NCI-H187 (cell line): ENCODE results near the gene TMEM225B.
A peak's percentile ranks its signal among the peaks of the same experiment; 100 is the strongest.
"Not testable (repeated sequence)": the region's sequence is repeated elsewhere in the genome, so short reads cannot be mapped to it uniquely, and the experiment has no call there.

Experiments used
- DNase-seq, 2 experiments: peaks; one replicate each; lab custom pipeline; 2025; lab: John Stamatoyannopoulos, UW

The TMEM225B gene, protein sequence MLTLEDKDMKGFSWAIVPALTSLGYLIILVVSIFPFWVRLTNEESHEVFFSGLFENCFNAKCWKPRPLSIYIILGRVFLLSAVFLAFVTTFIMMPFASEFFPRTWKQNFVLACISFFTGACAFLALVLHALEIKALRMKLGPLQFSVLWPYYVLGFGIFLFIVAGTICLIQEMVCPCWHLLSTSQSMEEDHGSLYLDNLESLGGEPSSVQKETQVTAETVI

DNA sequence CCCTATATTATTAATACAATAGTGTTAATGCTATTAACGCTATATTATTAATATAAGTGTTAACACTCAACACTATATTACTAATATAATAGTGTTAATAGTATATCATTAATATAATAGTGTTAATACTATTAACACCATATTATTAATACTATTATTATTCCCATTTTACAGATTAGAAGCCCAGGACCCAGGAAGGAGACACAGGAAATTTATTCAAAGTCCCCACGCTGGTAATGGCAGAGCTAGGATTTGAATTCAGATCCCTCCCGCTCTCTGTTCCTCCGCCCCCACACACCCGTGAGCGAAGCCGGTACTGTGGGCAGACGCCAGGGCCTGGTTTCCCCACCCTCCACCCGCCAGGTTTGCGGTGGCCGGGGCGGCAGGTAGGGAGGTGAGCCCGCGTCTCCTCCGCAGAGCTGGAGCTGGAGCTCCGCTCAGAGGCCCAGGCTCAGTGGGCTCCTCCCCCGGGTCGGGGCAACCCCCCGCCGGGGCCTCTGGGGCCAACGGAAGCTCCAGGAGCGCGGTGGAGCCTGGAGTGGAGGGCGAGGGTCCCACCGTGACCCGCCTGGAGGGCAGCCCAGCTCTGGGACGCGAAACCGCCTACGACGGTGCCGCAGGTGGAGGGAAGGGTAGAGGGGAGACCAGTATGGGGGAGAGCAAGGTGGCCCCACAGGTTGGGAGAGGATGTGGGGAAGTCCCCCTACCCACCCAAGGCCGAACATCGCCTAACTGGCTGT, at the start of gene TMEM225B:
TMEM225B (plus strand) TSS at position 506 of the 740 bp plus-strand sequence. CDS start 6,122 bp downstream, outside the sequence.
- DNase-seq: no peak

DNA sequence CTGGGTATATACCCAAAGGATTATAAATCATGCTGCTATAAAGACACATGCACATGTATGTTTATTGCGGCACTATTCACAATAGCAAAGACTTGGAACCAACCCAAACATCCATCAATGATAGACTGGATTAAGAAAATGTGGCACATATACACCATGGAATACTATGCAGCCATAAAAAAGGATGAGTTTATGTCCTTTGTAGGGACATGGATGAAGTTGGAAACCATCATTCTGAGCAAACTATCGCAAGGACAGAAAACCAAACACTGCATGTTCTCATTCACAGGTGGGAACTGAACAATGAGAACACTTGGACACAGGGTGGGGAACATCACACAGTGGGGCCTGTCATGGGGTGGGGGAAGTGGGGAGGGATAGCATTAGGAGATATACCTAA, 48.5 kb upstream of the TMEM225B start:
- DNase-seq: not testable (repeated sequence)

DNA sequence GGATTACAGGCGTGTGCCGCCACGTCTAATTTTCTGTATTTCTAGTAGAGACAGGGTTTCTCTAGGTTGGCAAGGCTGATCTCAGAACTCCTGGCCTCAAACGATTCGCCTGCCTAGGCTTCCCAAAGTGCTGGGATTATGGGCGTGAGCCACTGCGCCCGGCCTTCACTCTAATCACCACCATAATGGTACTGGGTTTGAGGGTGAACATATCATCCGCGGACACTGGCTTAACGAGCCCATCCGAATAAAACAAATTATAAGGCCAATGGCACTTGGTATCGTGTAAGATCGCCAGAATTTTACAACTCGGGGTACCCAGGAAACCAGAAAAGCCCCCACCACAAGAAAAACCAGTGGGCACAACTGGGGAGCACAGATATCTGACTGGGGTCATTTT, 46.7 kb upstream of the TMEM225B start:
- no peak for DNase-seq

DNA sequence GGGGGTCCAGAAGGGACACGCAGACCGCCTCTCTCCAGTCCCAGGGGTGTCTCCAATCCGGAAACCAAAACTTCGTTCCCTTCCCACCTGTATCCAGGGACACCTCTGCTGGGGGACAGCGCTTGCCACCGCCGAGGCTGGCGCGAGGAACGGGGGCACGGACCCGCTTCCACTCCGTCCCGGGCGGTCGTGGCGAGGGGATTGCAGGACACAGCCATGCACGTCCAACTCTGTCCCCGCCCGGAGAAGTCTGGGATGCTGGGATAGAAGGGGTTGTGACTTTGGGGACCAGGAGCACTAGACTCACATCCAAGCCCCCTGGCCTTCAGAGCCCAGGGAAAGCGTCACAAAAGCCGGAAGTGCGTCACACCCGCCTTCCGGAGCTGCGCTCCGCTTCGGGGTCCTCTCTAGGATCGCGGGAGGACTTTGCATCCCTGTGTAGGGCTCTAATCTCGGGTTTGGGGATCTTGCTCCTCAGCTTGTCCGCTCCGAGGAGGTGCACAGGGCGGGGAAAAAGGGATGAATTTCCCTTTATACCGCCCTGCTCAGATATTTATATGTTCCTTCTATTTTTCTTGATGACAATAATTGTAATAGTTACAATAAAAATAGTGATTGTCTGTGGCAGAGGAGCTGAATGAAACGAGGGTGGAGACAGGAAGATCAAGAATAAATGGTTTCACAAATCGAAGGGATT, 46.2 kb upstream of the TMEM225B start, which contains the start of gene FAM200A:
FAM200A (minus strand) TSS at position 348 of the 697 bp plus-strand sequence. CDS start 3,707 bp downstream, outside the sequence.
- peak; percentile 79 to 81 for DNase-seq

DNA sequence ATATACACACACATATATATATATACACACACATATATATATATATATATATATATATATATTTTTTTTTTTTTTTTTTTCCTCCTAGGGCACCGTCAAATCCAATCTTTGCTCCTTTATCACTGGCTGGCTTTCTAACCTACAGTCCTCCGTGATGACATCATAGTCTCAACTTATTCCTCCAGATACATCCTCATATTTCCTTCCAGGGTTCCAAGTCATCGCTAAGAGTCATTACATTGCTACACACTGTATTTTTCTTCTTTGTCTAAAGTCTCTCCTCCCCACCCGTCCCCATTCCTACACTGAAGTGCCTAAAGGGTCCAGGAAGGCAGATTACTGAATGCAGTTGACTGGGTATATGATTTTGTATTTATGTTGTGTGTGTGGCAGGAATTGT, 45.0 kb upstream of the TMEM225B start:
- DNase-seq: no peak

DNA sequence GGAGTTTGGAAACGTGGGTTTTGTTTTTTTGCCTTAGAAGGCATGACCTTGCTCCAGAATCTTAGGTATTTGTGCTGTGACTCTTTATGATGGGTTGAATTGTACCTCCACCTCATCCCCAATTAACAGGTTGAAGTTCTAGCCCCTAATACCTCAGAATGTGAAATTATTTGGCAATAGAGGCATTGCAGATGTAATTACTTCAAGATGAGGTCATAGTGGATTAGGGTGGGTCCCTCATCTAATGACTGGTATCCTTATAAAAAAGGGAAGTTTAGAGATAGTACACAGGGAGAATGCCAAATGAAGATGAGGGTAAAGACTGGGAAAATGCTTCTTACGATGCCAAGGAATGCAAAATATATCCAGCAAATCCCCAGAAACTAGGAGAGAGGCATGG, 43.1 kb upstream of the TMEM225B start:
- no peak for DNase-seq

DNA sequence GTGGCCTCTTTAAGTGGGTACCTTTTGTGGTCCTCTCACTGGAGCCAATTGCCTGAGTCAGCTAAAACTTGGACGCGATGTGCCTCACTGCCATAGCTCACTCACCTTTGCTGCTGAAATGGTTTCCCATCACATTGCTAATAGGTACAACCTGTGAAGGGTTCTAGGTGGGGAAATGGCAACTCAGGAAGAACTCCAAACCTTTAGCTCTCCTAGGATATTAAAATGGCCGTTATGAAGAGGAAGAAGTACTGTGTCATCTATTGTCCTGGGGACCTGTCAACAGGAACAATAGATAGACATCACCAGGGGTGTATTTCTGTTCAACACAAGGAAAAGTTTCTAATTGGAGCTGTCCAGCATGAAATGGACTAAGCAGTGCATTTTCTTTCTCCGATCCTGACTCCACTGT, 40.9 kb upstream of the TMEM225B start:
- no peak for DNase-seq

DNA sequence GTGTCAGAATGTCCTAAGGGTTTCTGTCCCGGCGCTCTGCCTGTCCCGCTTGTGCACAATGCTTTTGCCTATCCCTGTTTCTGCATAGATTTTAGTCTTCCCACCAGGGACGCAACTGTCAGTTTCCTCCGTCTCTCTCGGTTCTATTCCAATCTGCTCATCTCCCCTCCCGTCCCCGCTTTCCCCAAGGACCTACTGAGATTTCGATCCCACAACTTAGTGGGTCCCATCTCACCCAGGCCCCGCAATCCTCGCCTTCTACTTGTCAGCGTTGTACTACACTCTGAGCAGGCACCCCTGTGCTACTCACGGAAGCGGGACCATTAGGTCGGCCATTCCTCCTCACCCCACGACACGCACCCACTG, 40.1 kb upstream of the TMEM225B start:
- DNase-seq: no peak

DNA sequence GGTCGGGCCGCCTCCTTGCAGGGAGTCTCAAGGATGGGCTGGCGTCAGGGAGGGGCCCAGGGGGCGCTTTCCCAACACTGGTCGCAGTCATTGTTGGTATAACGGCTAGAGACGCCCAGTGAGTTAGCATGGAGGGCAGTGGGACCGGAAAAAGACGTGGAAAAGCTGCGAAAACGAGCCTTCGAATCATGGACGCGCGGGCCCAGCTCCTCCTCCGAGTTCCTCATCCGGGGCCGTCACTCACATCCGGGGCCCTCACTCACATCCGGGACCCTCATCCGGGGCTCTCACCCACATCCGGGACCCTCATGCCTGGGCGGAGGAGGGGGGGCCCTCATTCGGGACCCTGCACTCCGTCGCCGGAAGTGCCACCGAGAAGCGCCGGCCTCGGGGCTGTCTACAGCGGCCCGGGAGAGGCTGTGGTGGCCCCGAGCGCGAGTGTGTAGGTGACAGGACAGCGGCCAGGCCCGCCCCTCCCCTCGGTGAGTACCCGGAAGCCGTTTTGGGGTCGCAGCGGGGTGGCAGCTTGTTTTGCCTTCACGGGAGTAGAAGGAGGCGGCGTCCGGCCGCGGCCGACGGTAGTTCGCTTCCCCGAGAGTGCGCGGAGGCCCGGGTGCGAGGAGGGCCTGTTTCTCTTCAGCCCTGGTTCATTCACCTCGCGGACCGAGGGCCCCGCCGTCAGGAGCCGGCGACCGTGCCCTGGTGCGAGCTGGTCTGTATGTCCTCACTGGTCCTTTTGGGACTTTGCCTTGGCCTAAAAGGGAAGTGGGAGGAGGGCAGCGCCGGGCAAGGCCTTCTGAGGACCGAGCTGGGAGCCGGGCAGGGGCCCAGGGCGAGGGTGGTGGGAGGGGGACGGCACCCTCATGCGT, 39.5 kb upstream of the TMEM225B start, which contains the start of gene ZNF655:
ZNF655 (plus strand) TSS at position 337 of the 869 bp plus-strand sequence. CDS start 1,918 bp downstream, outside the sequence.
- DNase-seq: peak; percentile 81 to 93

DNA sequence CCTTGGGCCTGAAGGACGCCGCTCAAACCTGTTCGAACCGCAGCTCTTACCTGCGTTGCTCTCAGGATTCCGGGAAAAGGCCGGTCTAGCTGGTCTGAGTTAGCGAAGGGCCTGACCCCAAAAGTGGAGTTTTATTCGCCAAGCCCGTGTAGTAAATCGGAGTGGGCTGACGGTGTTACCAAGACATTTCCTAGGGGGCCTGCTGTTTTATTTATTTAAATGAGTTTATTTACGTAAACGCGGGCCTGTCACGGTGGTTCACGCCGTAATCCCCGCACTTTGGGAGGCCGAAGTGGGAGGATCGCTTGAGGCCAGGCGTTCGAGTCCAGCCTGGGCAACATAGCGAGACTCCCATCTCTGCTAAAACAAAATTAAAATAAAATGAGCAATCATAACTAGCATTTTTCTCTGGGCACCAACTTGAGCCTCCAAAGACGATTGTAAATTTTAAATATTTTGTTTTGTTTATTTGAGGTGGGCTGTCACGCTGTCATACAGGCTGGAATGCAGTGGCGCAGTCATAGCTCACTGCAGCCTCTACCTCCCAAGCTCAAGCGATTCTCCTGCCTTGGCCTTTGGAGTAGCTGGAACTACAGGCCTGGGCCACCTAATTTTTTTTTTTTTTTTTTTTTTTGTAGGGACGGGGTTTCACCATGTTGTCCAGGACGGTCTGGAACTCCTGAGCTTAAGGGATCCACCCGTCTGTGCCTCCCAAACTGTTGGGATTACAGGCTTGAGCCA, 38.7 kb upstream of the TMEM225B start:
- DNase-seq: no peak

DNA sequence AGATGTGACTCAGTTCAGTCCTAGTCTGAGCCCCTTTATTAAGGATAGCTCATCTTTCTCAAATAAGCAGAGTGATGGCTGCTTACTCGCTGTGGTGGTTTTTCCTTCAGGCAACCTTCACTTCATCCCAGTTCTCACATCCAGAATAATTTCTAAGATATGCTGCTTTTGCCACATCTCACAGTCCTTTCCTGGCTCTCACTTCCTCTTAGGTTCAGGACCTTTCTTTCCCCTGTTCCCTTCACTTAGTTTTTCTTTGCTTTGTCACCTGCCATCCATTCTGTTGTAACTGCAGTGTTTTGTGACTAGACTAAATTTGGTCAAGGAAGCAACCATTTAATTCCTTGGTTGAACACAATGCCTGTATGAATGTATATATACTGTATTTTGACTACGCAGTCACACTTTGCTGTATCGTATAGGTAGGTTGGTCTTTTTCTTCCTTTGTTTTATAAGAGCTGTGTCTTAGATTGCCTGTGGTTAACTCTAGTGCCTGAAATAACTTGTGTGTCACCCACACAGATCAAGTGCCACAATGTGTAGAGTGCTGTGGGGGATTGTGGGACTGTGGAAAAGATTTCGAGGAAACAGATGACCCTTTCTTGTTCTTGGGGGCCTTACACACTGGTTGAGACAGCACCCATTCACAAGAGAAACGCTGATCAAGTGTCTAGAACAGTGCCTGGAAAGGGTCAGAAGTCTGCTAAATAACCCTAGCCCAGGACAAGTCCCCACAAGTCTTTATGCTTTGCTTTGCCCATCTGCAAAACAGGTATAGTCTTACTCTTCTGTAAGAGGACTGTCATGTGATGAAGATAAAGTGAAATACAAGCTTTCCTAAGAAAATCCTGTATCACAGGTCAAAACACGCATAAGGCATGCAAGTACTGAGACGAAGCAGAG, 37.0 kb upstream of the TMEM225B start:
- DNase-seq: no peak

DNA sequence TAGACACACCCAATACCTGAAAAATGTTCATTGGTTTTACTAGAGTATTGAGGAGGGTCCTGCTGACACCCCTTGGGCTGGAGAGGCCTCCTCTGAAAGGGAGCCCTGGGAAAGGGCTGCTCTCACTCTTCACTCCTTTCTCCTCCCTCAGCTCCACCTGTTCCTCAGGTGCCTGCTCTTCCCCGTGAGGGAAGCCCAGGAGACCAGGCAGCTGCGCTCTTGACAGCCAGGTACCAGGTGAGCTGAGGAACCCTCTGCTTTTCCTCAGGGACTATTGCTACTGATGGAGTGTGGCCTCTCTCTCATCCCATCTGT, 36.4 kb upstream of the TMEM225B start:
- DNase-seq: no peak

DNA sequence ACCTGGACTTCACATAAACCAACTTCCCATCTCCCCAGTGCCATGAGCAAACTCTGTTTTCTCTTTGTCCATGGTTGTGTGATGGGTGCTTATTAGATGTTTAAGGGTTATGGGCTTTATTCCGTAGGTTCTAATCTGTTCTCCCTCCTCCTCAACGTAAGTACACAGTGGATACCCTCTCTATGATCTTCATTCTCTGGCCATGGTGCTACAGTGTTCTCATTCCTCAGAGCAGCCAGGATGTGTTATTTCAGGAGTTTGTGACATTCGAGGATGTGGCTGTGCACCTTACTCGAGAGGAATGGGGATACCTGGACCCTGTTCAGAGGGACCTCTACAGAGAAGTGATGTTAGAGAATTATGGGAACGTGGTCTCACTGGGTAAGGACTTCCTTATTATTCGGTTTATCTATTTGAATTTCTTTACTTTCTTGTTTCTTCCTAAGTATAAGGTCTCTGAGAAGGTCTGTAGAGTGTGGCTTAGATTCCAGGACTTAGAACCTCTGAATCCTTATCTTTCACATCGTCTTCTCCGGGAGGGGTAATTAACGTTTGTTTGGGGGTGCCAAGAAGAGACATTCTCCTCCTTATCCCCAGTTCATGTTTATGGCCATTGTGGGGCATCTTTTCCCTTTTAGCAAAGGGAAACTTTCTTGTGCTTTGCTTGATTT, 35.8 kb upstream of the TMEM225B start:
- no peak for DNase-seq

DNA sequence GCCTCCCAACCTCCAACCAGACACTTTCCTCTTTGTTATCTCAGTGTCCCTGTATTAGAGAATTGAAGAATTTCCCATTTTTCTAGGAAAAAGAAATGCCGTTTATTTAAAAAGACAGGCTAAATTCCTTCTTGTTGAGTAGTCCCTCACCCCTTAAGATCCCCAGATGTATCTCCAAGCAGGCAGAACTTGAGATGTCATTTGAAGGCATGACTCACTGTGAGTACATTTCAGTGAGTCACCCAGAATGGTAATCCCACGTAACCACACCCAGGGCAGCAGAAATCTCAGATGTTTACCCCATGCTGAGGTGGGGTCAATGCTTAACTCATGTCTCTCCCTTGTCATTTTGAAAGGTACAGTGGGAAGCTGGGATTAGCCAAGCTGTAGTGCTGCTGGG, 35.2 kb upstream of the TMEM225B start:
- no peak for DNase-seq

DNA sequence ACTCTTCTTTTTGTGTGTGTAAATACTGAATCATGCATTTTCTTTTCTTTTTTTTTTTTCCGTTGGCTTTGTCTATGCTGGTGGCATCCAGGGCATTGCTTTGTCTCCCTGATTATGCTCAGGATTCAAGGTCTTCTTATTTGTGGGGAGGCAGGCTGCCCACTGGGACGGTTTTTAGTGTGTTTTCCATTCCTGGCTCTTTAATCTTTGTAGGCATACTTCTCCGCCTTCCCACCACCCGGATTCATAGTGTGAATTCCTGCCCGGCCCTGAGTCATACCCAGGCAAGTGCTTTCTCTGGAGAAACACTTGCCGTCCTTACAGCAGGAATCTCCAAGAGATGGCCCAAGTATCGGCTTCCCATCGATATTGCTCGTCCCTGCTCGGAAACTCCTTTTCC, 34.4 kb upstream of the TMEM225B start:
- DNase-seq: no peak

DNA sequence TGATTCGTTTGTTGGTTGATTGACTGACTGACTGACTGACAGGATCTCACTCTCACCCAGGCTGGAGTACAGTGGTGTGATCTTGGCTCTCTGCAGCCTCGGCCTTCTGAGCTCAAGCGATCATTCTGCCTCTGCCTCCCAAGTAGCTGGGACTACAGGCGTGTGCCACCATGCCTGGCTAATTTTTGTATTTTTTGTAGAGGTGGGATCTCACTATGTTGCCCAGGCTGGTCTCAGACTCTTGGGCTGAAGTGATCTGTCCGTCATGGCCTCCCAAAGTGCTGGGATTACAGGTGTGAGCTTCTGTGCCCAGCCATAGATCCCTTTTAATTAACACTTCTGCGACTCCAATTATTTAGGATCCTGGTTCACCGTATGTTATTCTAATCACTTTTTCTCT, 29.3 kb upstream of the TMEM225B start:
- not testable (repeated sequence) for DNase-seq

DNA sequence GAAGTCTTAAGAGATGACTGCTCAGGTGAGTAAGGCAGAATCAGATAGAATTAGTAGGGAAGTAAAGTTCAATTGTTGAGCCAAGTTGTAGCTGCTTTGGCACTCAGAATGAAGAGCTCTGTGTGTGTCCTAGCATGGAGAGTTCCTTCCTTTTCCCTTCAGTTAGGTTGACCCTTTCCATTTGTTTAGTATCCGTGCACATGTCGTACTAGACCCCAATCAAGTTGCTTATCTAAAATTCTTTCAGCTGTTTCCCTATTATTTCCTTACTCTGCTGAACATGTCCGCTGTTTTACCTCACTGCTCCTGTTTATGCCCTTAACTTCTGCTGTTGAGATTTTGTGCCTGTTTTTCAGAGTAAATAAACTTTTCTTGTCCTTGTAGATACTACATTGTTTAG, 26.3 kb upstream of the TMEM225B start:
- DNase-seq: no peak

DNA sequence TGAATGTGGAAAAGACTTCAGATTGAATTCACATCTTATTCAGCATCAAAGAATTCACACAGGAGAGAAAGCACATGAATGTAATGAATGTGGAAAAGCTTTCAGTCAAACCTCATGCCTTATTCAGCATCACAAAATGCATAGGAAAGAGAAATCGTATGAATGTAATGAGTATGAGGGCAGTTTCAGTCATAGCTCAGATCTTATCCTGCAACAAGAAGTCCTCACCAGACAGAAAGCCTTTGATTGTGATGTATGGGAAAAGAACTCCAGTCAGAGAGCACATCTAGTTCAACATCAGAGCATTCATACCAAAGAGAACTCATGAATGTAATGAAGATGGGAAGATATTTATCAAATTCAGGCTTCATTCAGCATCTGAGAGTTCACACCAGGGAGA, 24.8 kb upstream of the TMEM225B start:
- no peak for DNase-seq

DNA sequence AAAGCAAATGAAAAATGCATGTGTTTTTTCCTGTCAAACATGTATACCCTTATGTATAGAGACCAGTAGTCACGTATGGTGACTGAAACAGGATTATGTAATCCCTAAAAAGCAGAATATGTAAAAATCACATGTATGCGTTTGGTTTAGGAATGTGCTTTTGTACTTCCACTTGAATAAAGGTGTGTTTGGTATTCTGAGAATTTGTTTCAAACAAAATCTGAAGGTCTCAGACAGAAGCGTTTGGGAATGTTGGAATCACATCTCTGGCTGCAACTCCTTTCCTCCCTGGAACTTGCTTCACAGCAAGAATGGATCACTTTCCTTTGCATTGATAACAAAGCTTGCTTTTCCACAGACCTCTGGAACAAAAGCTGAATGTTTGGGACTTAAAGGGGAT, 21.8 kb upstream of the TMEM225B start:
- DNase-seq: no peak
